ENCODE data around the gene MTMR8.

The MTMR8 gene

GRCh38 chrX:64394874-64395567 lies at the start of gene MTMR8:
Gene MTMR8, minus strand, starts transcription at chrX:64395452. Its CDS starts 89 bp downstream, at chrX:64395363.
- no peak for TF ChIP-seq GATA2 (IDR thresholded peaks at IDR 0.05; ENCODE audit: low read depth, low read length)
- no peak for TF ChIP-seq GATA3 (IDR thresholded peaks at IDR 0.05; ENCODE audit: low read depth, low read length)

DNA sequence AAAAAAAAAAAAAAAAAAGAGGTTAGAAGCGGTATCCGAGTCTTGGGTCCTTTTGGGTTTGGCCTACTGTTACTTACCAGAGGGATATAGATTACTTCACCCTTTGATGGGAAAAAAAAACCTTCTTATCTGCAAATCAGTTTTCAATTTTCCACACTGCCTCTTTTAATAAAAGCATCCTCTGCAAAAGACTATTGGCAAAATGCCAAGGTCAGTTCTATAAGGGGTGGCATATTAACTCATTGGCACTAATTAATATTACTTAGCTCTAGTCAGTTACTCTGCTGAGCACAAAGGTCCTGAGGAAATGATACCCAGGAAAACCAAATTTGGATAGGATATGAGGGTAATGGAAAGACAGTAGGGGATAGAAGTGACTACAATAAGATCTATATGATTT lies 44.3 kb upstream of the MTMR8 start:
- no peak for TF ChIP-seq GATA2 (IDR thresholded peaks at IDR 0.05; ENCODE audit: low read depth, low read length)
- TF ChIP-seq GATA3 (IDR thresholded peaks at IDR 0.05; ENCODE audit: low read depth, low read length) = no peak

- TF ChIP-seq GATA2 (IDR thresholded peaks at IDR 0.05; ENCODE audit: low read depth, low read length) (no peak), GATA3 (IDR thresholded peaks at IDR 0.05; ENCODE audit: low read depth, low read length) (no peak)
Observed at GRCh38 chrX:64437665-64438064, 42.4 kb upstream of the MTMR8 start.

DNA sequence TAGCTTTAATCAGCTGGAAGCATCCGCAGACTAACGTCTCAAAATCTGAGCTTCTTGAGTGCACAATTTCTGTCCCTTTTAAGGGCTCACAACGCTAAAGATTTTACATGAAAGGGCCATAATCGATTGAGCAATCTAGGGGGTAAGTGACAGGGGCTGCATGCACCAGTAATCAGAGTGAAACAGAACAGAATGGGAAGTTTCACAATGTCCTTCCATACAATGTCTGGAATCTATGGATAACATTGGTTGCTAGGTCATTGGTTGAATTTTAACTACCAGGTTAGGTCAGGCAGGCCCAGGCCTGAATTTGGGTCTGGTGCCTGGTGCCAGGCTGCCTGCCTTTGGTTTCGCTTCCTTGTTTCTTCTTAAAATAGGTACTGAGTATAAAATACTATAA lies 42.0 kb upstream of the MTMR8 start:
- TF ChIP-seq GATA3 (IDR thresholded peaks at IDR 0.05; ENCODE audit: low read depth, low read length) = no peak
- no peak for TF ChIP-seq GATA2 (IDR thresholded peaks at IDR 0.05; ENCODE audit: low read depth, low read length)

DNA sequence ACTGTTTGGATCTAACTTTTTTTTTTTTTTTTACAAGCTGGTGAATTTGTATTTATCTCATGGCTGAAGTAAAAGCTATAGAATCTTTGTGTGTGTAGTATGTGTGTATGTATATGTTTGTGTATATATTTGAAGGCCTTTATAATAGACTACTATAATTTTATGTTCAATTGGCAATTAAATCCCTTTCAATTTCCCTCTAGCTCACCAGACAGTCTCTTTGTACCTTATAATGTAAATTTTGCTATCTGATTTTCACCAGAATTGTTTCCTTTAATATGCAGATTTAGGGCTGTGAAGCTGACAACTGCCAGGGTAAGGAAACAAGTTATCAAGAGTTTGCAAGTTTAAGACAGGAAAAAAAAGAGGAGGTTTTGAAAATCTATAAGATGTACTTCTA lies 33.1 kb upstream of the MTMR8 start:
- no peak for TF ChIP-seq GATA3 (IDR thresholded peaks at IDR 0.05; ENCODE audit: low read depth, low read length)
- TF ChIP-seq GATA2 (IDR thresholded peaks at IDR 0.05; ENCODE audit: low read depth, low read length) = no peak

DNA sequence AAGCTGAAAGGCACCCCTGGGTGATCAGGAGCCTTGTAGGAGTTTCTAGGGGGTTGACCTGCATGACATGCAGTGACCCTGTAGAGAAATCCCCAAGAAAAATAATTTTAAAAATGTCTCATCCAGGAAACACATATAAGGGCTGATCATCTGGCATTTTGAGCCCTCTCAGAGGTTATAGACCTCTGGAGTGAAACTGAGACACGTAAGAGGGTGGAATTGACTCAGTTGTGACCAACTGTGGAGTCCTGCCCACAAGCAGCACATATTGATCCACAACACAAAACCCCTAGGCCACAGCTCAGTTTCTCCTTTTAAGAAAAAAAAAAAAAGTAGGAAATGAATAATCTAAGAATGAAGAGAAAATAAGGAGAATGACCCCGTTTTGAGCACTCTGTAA lies 32.5 kb upstream of the MTMR8 start:
- TF ChIP-seq GATA3 (IDR thresholded peaks at IDR 0.05; ENCODE audit: low read depth, low read length) (no peak), GATA2 (IDR thresholded peaks at IDR 0.05; ENCODE audit: low read depth, low read length) (no peak)

GRCh38 chrX:64427281-64427680 lies 32.0 kb upstream of the MTMR8 start:
- no peak for TF ChIP-seq GATA2 (IDR thresholded peaks at IDR 0.05; ENCODE audit: low read depth, low read length)
- TF ChIP-seq GATA3 (IDR thresholded peaks at IDR 0.05; ENCODE audit: low read depth, low read length) = no peak

DNA sequence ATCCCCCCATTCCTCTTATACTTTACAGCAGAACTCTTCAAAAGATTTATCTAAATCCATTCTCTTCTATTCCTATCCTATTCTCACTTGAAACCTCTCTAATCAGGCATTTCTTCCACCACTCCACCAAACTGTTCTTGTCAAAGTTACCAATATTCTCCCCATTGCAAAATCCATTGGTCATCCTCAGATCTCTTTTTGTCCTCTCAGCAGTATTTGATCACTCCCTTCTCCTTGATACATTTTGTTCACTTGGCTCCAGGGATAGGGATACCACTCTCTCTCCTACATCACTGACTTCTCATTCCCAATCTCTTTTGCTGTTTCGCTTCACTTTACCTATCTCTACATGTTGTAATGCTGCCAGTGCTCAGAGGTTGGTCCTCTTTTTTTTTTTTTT lies 2.8 kb upstream of the MTMR8 start:
- no peak for TF ChIP-seq GATA2 (IDR thresholded peaks at IDR 0.05; ENCODE audit: low read depth, low read length)

GRCh38 chrX:64395568-64395929 lies 297 bp upstream of the MTMR8 start:
- TF ChIP-seq GATA2 (IDR thresholded peaks at IDR 0.05; ENCODE audit: low read depth, low read length) (no peak), GATA3 (IDR thresholded peaks at IDR 0.05; ENCODE audit: low read depth, low read length) (no peak)

- no peak for TF ChIP-seq GATA3 (IDR thresholded peaks at IDR 0.05; ENCODE audit: low read depth, low read length)
- TF ChIP-seq GATA2 (IDR thresholded peaks at IDR 0.05; ENCODE audit: low read depth, low read length) = no peak
Observed at GRCh38 chrX:64394059-64394873, 986 bp downstream of the MTMR8 start.

DNA sequence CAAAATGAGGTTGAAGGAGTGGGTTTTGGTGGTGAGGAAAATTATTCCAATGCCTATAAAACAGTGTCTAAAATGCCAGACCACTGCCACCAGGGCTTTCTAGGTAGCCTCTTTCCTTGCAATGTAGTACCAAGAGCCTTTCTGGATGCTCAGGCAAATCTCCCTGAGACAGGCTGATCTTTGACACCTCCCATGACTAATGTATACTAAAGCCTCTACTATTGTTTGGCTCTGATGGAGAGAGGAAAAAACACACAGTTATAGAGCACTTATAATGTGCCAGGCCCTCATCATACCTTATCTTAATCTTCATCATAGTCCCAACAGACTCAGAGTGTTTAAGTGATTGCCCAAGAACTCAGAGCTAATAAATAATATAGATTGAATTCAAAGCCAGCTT lies 5.8 kb downstream of the MTMR8 start:
- TF ChIP-seq GATA2 (IDR thresholded peaks at IDR 0.05; ENCODE audit: low read depth, low read length) = no peak
- no peak for TF ChIP-seq GATA3 (IDR thresholded peaks at IDR 0.05; ENCODE audit: low read depth, low read length)

- no peak for TF ChIP-seq GATA2 (IDR thresholded peaks at IDR 0.05; ENCODE audit: low read depth, low read length)
- TF ChIP-seq GATA3 (IDR thresholded peaks at IDR 0.05; ENCODE audit: low read depth, low read length) = no peak
Observed at GRCh38 chrX:64379924-64380323, 15.3 kb downstream of the MTMR8 start.

- TF ChIP-seq GATA3 (IDR thresholded peaks at IDR 0.05; ENCODE audit: low read depth, low read length) (no peak), GATA2 (IDR thresholded peaks at IDR 0.05; ENCODE audit: low read depth, low read length) (no peak)
Observed at GRCh38 chrX:64377753-64378152, 17.5 kb downstream of the MTMR8 start.

GRCh38 chrX:64352081-64352480 lies 43.2 kb downstream of the MTMR8 start:
- TF ChIP-seq GATA3 (IDR thresholded peaks at IDR 0.05; ENCODE audit: low read depth, low read length) (no peak), GATA2 (IDR thresholded peaks at IDR 0.05; ENCODE audit: low read depth, low read length) (no peak)

GRCh38 chrX:64350521-64350920 lies 44.7 kb downstream of the MTMR8 start:
- TF ChIP-seq GATA3 (IDR thresholded peaks at IDR 0.05; ENCODE audit: low read depth, low read length) = no peak
- no peak for TF ChIP-seq GATA2 (IDR thresholded peaks at IDR 0.05; ENCODE audit: low read depth, low read length)

Measured in SH-SY5Y (cell line).